Naive thymus-derived CD4-positive, alpha-beta T cell (primary cell): Measurements from ENCODE around the gene FOXP4. TPM values are rescaled to one million over a fixed set of nuclear protein-coding genes. Genes with fewer than 3 reads are reported as not detected.
A peak's percentile ranks its signal among the peaks of the same experiment; 100 is the strongest.

ENCODE experiments used
- ATAC-seq: fragments of 150-1000 bp; cut with Tn5 transposase; 2 replicates; pipeline ENCODE4 v1.10.0; 2021; ENCODE audit warnings: mild to moderate bottlenecking, moderate library complexity
- CTCF ChIA-PET: fragments of 350-600 bp; sonication (Branson Sonifier 250); formaldehyde crosslinking; loops from one replicate; lab custom pipeline; 2021; ENCODE audit warnings: antibody characterized with exemption; lab: Charles Lee
- POLR2A ChIA-PET: fragments of 350-600 bp; sonication (Branson Sonifier 250); formaldehyde crosslinking; loops from one replicate; lab custom pipeline; 2021; ENCODE audit warnings: antibody characterized with exemption, inconsistent platforms; lab: Charles Lee
- DNase-seq, 9 donors: peaks; one replicate each; pipeline versions ENCODE4 v3.0.0 to v3.0.0-alpha.2; 2020 to 2022; ENCODE audit warnings: mixed read lengths in 1 of 9
- H3K27ac ChIP-seq: one replicate; pipeline ENCODE4 v1.7.0; 2013; ENCODE audit warnings: mild to moderate bottlenecking, low read depth, low read length, moderate library complexity
- H3K27me3 ChIP-seq, 2 donors: one replicate each; pipeline ENCODE4 v1.7.0; 2013; ENCODE audit warnings: low read length in 2 of 2, mild to moderate bottlenecking in 2 of 2, moderate library complexity in 2 of 2; ENCODE audit not compliant: control insufficient read depth in 2 of 2, insufficient read depth in 2 of 2
- H3K36me3 ChIP-seq, 3 experiments: 1 replicate in 2 of 3; 2 replicates in 1 of 3; pipeline ENCODE4 v1.7.0; 2013; ENCODE audit warnings: low read length in 3 of 3, mild to moderate bottlenecking in 3 of 3, moderate library complexity in 1 of 3; ENCODE audit not compliant: insufficient read depth in 3 of 3, control insufficient read depth in 2 of 3
- H3K4me1 ChIP-seq, 2 donors: one replicate each; pipeline ENCODE4 v1.7.0; 2013; ENCODE audit warnings: low read length in 2 of 2, mild to moderate bottlenecking in 2 of 2, moderate library complexity in 1 of 2; ENCODE audit not compliant: control insufficient read depth in 2 of 2, insufficient read depth in 2 of 2
- H3K4me3 ChIP-seq: 2 replicates; pipeline ENCODE4 v1.7.0; 2013; ENCODE audit warnings: mild to moderate bottlenecking, low read length
- H3K9me3 ChIP-seq, 3 experiments: 1 replicate in 2 of 3; 2 replicates in 1 of 3; pipeline ENCODE4 v1.7.0; 2013; ENCODE audit warnings: low read length in 3 of 3; ENCODE audit not compliant: control insufficient read depth in 2 of 3
- H3K27ac Mint-ChIP-seq, 9 donors: one replicate each; pipeline ENCODE4 v1.8.0; 2020 to 2022; ENCODE audit warnings: mixed read lengths in 9 of 9, mild to moderate bottlenecking in 8 of 9, moderate library complexity in 5 of 9, inconsistent platforms in 2 of 9
- H3K27me3 Mint-ChIP-seq, 5 donors: one replicate each; pipeline ENCODE4 v1.8.0; 2021 to 2022; ENCODE audit warnings: mixed read lengths in 5 of 5, mild to moderate bottlenecking in 1 of 5
- H3K36me3 Mint-ChIP-seq, 5 donors: one replicate each; pipeline ENCODE4 v1.8.0; 2020 to 2022; ENCODE audit warnings: mixed read lengths in 5 of 5, mild to moderate bottlenecking in 3 of 5, inconsistent platforms in 1 of 5
- H3K4me1 Mint-ChIP-seq, 7 donors: one replicate each; pipeline ENCODE4 v1.8.0; 2020 to 2022; ENCODE audit warnings: mixed read lengths in 7 of 7, mild to moderate bottlenecking in 3 of 7, inconsistent platforms in 1 of 7
- H3K4me3 Mint-ChIP-seq, 10 donors: one replicate each; pipeline ENCODE4 v1.8.0; 2020 to 2022; ENCODE audit warnings: mild to moderate bottlenecking in 10 of 10, mixed read lengths in 10 of 10, moderate library complexity in 6 of 10, inconsistent platforms in 2 of 10
- H3K9me3 Mint-ChIP-seq, 11 donors: one replicate each; pipeline ENCODE4 v1.8.0; 2020 to 2022; ENCODE audit warnings: mixed read lengths in 11 of 11, mild to moderate bottlenecking in 4 of 11, inconsistent platforms in 1 of 11, moderate library complexity in 1 of 11
- intact Hi-C, 2 donors: fragments of 100-400 bp; cut with micrococcal nuclease; formaldehyde crosslinking; loops; one replicate each; pipeline ENCODE4 v1.15.1; 2023
- polyA plus RNA-seq, 2 donors: library from polyadenylated mRNA; unstranded; fragments of 300-500 nt; fragmentation: Illumina TruSeq; gene quantifications; one replicate each; pipeline ENCODE4 v1.2.3, GENCODE V29; 2021
- total RNA-seq, 6 experiments: library from RNA in 5 of 6; stranded (reverse) in 5 of 6; gene quantifications; 1 replicate in 5 of 6; 2 replicates in 1 of 6; pipeline ENCODE4 v1.2.3 and lab custom pipeline; 2021 to 2026

The FOXP4 gene, protein sequence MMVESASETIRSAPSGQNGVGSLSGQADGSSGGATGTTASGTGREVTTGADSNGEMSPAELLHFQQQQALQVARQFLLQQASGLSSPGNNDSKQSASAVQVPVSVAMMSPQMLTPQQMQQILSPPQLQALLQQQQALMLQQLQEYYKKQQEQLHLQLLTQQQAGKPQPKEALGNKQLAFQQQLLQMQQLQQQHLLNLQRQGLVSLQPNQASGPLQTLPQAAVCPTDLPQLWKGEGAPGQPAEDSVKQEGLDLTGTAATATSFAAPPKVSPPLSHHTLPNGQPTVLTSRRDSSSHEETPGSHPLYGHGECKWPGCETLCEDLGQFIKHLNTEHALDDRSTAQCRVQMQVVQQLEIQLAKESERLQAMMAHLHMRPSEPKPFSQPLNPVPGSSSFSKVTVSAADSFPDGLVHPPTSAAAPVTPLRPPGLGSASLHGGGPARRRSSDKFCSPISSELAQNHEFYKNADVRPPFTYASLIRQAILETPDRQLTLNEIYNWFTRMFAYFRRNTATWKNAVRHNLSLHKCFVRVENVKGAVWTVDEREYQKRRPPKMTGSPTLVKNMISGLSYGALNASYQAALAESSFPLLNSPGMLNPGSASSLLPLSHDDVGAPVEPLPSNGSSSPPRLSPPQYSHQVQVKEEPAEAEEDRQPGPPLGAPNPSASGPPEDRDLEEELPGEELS
- total RNA-seq (1 to 10 TPM; 3.1 to 7.6 (median 4.9) TPM), polyA plus RNA-seq (under 1 TPM; 0.07 to 0.21 TPM), total RNA-seq (lab: John Stamatoyannopoulos, UW) (3.6 reads per million, percentile 19 among the genes with 10 or more reads in this experiment)

DNA sequence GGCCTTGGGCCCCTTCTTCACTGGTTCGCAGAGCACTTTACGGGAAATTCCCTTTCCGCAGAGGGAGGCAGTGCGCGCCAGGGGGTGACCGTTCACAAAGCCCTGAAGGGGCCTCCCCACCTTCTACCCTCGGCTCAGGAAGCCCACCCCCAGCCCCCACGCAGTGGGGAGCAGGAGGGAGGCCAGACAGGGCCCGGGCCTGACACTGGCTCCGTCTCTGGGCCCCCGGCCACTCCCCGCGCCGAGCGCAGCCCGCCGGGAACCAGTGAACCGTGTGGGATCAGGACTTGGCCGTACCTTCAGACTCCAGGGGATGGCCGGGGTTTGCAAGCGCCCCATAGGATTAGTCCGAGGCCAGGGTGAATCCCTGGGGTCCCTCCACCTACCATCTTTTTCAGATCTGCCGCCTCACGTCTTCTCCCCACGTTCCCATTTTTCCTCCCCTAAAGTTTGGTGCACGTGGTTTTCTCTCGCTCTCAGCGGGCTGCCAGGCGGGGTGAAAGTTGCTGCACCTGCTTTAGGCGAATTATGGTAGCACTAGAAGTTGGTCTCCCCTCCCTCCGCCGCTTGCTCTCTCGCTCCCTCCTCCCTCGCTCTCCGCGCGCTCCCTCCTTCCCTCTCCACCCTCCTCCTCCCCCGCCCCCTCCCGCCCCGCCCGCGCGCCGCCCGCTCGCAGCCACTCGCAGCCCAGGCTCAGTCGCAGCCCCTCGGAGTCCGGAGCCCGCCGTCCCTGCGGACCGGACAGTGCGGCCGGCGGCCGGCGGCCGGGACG lies at the start of gene FOXP4:
Gene FOXP4, plus strand, starts transcription at position 679 of the 772 bp plus-strand sequence. CDS start 19,380 bp downstream, outside the sequence.
- Mint-ChIP-seq H3K27me3 (peaks cover 10 to 73% (median 16%) of the 10 kb centered on the region in 5 donors), H3K4me3 (peak within 1 kb of the TSS; percentile 91 to 96 (median 94)), H3K36me3 (no peaks in the 10 kb centered on the region), H3K27ac (peak within 1 kb of the TSS in 8 of 9 donors; percentile 7 to 86 (median 66)), H3K4me1 (peaks cover 6 to 42% (median 25%) of the 10 kb centered on the region in 7 donors), H3K9me3 (no peaks in the 10 kb centered on the region)
- peak within 1 kb of the TSS; percentile 64 for H3K4me3 ChIP-seq
- intact Hi-C loops = loop anchor here (1.0 to 5.0 kb wide), 12 partner anchors 14 to 1881 kb away; partner anchors contain the start of genes NFYA (in 2 of the 2), OARD1 (in 2 of the 2), TREML2 (in 2 of the 2) and ABCC10 (in 1 of the 2)
- CTCF ChIA-PET = interaction anchor here (1.4 kb wide), 1 partner anchor 120 kb away, joined by 9 read pairs; no protein-coding TSS in a partner anchor
- H3K36me3 ChIP-seq = no peaks in the 10 kb centered on the region
- POLR2A ChIA-PET = interaction anchor here (1.4 kb wide), 1 partner anchor 13 kb away, joined by 3 read pairs; no protein-coding TSS in a partner anchor
- H3K27me3 ChIP-seq = peaks cover 2 to 9% of the 10 kb centered on the region in 2 donors
- no peaks in the 10 kb centered on the region for H3K9me3 ChIP-seq
- peak within 1 kb of the TSS; percentile 19 for H3K27ac ChIP-seq
- peaks cover 20 to 27% of the 10 kb centered on the region in 2 donors for H3K4me1 ChIP-seq
- peak; percentile 95 for ATAC-seq
- peak; percentile 45 to 83 (median 76) for DNase-seq

GRCh38 chr6:41497573-41497972 lies 48.6 kb upstream of the FOXP4 start:
- CTCF ChIA-PET = no interaction called here
- Histone ChIP-seq H3K4me3 (no peak overlapping the region), H3K4me1 (no peaks in the 10 kb centered on the region), H3K27ac (no peak overlapping the region), H3K27me3 (no peaks in the 10 kb centered on the region), H3K36me3 (no peaks in the 10 kb centered on the region), H3K9me3 (no peaks in the 10 kb centered on the region)
- intact Hi-C loops = no loop called here
- H3K9me3 Mint-ChIP-seq = peaks cover 0 to 1% (median 0%) of the 10 kb centered on the region in 11 donors
- DNase-seq (no peak), ATAC-seq (no peak)
- POLR2A ChIA-PET = no interaction called here
- H3K27me3 Mint-ChIP-seq = peaks cover 13 to 73% (median 23%) of the 10 kb centered on the region in 5 donors
- H3K36me3 Mint-ChIP-seq = no peaks in the 10 kb centered on the region
- no peak overlapping the region for H3K4me3 Mint-ChIP-seq
- no peak overlapping the region for H3K27ac Mint-ChIP-seq
- H3K4me1 Mint-ChIP-seq = peaks cover 0 to 3% (median 0%) of the 10 kb centered on the region in 7 donors

DNA sequence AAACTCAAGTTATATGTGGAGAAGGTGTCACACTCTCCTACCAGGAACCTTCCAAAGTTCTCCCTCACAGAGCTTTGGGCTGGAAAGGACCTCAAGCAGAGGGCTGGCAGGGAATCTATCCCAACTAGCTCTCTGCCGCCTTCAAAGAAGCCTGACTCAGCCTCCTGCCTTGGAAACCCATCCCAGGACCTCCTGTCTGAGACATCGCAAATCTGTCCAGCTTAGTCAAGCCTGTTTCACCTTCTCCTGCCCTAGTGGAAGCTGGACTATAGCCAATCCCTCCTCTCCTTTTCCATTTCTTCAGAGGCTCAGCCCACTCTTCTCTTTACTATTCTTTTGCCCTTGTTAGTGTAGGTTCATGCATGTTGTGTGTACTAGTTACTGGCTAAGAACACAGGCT lies 48.2 kb upstream of the FOXP4 start:
- no peak for ATAC-seq
- no peaks in the 10 kb centered on the region for H3K36me3 Mint-ChIP-seq
- Histone ChIP-seq H3K36me3 (no peaks in the 10 kb centered on the region), H3K27ac (no peak overlapping the region), H3K27me3 (no peaks in the 10 kb centered on the region), H3K4me1 (no peaks in the 10 kb centered on the region), H3K9me3 (no peaks in the 10 kb centered on the region), H3K4me3 (no peak overlapping the region)
- DNase-seq = no peak
- H3K9me3 Mint-ChIP-seq = peaks cover 0 to 1% (median 0%) of the 10 kb centered on the region in 11 donors
- CTCF ChIA-PET = no interaction called here
- intact Hi-C loops = no loop called here
- H3K4me1 Mint-ChIP-seq = peaks cover 0 to 3% (median 0%) of the 10 kb centered on the region in 7 donors
- peaks cover 17 to 74% (median 27%) of the 10 kb centered on the region in 5 donors for H3K27me3 Mint-ChIP-seq
- no peak overlapping the region for H3K27ac Mint-ChIP-seq
- no peak overlapping the region for H3K4me3 Mint-ChIP-seq
- POLR2A ChIA-PET = no interaction called here

DNA sequence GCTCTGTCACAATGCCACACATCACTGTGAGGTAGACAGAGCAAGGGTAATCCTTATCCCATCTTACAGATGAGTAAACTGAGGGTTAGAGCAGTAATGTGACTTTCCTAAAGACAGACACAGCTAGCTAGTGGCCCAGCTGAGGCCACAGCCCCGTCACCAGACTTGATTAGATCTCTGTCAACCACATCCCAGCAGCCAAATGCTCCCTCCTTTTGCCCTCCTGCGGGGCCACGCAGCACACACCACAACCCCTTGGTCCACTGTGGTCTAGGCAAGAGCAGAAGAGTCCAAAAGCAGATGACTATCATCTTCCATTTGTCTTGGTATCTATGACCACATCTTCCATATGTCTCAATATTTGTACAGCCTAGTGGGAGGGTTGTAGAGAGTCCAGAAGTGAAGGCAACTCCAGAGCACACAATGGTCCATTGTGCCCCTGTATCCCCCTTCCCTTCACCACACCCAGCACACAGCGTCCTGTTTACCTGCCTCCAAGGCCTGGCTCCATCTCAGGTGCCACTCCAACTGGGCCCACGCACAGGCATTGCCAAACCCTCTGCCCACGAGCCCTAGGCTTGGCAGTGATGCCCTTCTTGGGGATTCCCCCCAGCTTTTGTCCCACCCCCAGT lies 47.1 kb upstream of the FOXP4 start:
- intact Hi-C loops = no loop called here
- ChIA-PET POLR2A (no interaction called here), CTCF (no interaction called here)
- no peaks in the 10 kb centered on the region for H3K9me3 ChIP-seq
- no peak overlapping the region for H3K27ac ChIP-seq
- no peak overlapping the region for H3K27ac Mint-ChIP-seq
- ATAC-seq (no peak), DNase-seq (no peak)
- no peaks in the 10 kb centered on the region for H3K36me3 Mint-ChIP-seq
- peaks cover 0 to 2% of the 10 kb centered on the region in 2 donors for H3K4me1 ChIP-seq
- H3K27me3 Mint-ChIP-seq = peaks cover 23 to 73% (median 31%) of the 10 kb centered on the region in 5 donors
- peaks cover 0 to 3% (median 0%) of the 10 kb centered on the region in 7 donors for H3K4me1 Mint-ChIP-seq
- H3K4me3 Mint-ChIP-seq = no peak overlapping the region
- H3K9me3 Mint-ChIP-seq = peaks cover 0 to 1% (median 0%) of the 10 kb centered on the region in 11 donors
- no peak overlapping the region for H3K4me3 ChIP-seq
- no peaks in the 10 kb centered on the region for H3K36me3 ChIP-seq
- H3K27me3 ChIP-seq = no peaks in the 10 kb centered on the region

- H3K4me1 ChIP-seq = peaks cover 0 to 9% of the 10 kb centered on the region in 2 donors
- H3K27ac ChIP-seq = no peak overlapping the region
- Mint-ChIP-seq H3K4me3 (no peak overlapping the region), H3K36me3 (peaks cover 0 to 3% (median 0%) of the 10 kb centered on the region in 5 donors), H3K27ac (no peak overlapping the region), H3K4me1 (peaks cover 7 to 13% (median 11%) of the 10 kb centered on the region in 7 donors), H3K27me3 (peaks cover 34 to 77% (median 37%) of the 10 kb centered on the region in 5 donors), H3K9me3 (peaks cover 0 to 2% (median 0%) of the 10 kb centered on the region in 11 donors)
- intact Hi-C loops = no loop called here
- H3K27me3 ChIP-seq = peaks cover 5% of the 10 kb centered on the region in 2 donors
- DNase-seq (no peak), ATAC-seq (no peak)
- ChIA-PET CTCF (no interaction called here), POLR2A (no interaction called here)
- no peak overlapping the region for H3K4me3 ChIP-seq
- no peaks in the 10 kb centered on the region for H3K36me3 ChIP-seq
- no peaks in the 10 kb centered on the region for H3K9me3 ChIP-seq
These were observed 45.6 kb upstream of the FOXP4 start for GRCh38 chr6:41500561-41500960.
